Suppressor macrophage (primary cell): ENCODE data around the gene ZC3H8.

Experiments
- DNase-seq, 4 experiments: peaks; one replicate each; pipeline ENCODE4 v3.0.0-alpha.2; 2020 to 2022

ZC3H8 gene

GRCh38 chr2:112163541-112163981 lies 91.3 kb downstream of the ZC3H8 start:
- DNase-seq: no peak

GRCh38 chr2:112162956-112163355 lies 91.9 kb downstream of the ZC3H8 start:
- no peak for DNase-seq

DNA sequence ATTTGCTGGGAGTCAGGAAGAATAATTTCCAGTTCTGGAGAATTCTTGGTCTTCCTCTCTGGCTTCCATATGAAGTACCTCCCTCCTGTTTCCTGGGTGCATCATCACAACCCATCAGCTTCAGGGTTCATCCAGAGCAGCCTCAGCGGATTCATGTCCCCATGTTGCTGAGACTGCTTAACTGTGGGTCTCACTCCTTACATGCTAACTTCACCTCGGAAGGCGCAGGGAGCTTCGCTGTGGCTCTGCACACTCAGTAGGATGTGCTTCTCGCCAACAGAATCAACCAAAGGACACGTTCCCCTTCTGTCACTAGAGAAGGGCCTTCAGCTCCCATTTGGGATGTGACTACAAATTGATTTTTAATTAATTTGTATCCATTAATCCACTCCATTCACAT lies 92.5 kb downstream of the ZC3H8 start:
- DNase-seq: no peak
